Medulla oblongata (tissue), 1 donor: ENCODE measurements around the gene PARP15.
"Not testable (repeated sequence)": the region's sequence is repeated elsewhere in the genome, so short reads cannot be mapped to it uniquely, and the experiment has no call there.

Experiments used
- DNase-seq: peaks from one replicate; pipeline ENCODE4 v3.0.0-alpha.2; 2015; ENCODE audit errors: extremely low spot score

The PARP15 gene

GRCh38 chr3:122577409-122578031, at the start of gene PARP15:
TSS of gene PARP15 (plus strand) at chr3:122577650. CDS start at chr3:122577668, 18 bp downstream.
- no peak for DNase-seq

- no peak for DNase-seq
Observed at GRCh38 chr3:122530164-122530563, 47.3 kb upstream of the PARP15 start.

- DNase-seq = no peak
Observed at GRCh38 chr3:122533480-122533879, 44.0 kb upstream of the PARP15 start.

- no peak for DNase-seq
Observed at GRCh38 chr3:122533931-122534334, 43.5 kb upstream of the PARP15 start.

- DNase-seq = no peak
Observed at GRCh38 chr3:122535964-122536631, 41.4 kb upstream of the PARP15 start.

GRCh38 chr3:122536632-122537001, 40.8 kb upstream of the PARP15 start:
- no peak for DNase-seq

GRCh38 chr3:122538956-122539490, 38.4 kb upstream of the PARP15 start:
- DNase-seq = peak; percentile 7

GRCh38 chr3:122546151-122546550, 31.3 kb upstream of the PARP15 start:
- DNase-seq = no peak

- DNase-seq = no peak
Observed at GRCh38 chr3:122548076-122548475, 29.4 kb upstream of the PARP15 start.

- DNase-seq = no peak
Observed at GRCh38 chr3:122548619-122549018, 28.8 kb upstream of the PARP15 start.

GRCh38 chr3:122553171-122553570, 24.3 kb upstream of the PARP15 start:
- DNase-seq = no peak

- no peak for DNase-seq
Observed at GRCh38 chr3:122555275-122556071, 22.0 kb upstream of the PARP15 start.

GRCh38 chr3:122557356-122557755, 20.1 kb upstream of the PARP15 start:
- no peak for DNase-seq

- DNase-seq = no peak
Observed at GRCh38 chr3:122558605-122559004, 18.8 kb upstream of the PARP15 start.

- no peak for DNase-seq
Observed at GRCh38 chr3:122559906-122560305, 17.5 kb upstream of the PARP15 start.

- DNase-seq = peak; percentile 67
Observed at GRCh38 chr3:122560680-122561079, 16.8 kb upstream of the PARP15 start.

GRCh38 chr3:122562923-122563716, 14.3 kb upstream of the PARP15 start:
- DNase-seq = no peak

GRCh38 chr3:122563717-122564025, 13.8 kb upstream of the PARP15 start:
- peak; percentile 30 for DNase-seq

- peak; percentile 79 for DNase-seq
Observed at GRCh38 chr3:122564155-122564912, 13.1 kb upstream of the PARP15 start, which contains the start of the genes DTX3L and PARP9. TSS of gene DTX3L (plus strand) at chr3:122564338. CDS start at chr3:122564427, 89 bp downstream. TSS of gene PARP9 (minus strand) at chr3:122564300. CDS start at chr3:122559620, 4,680 bp downstream.

- not testable (repeated sequence) for DNase-seq
Observed at GRCh38 chr3:122568131-122568530, 9.3 kb upstream of the PARP15 start.

GRCh38 chr3:122568755-122569154, 8.7 kb upstream of the PARP15 start:
- no peak for DNase-seq
